SK-N-SH (cell line): ENCODE results near the gene QTRT2. TPM values are rescaled to one million over a fixed set of nuclear protein-coding genes. Genes with fewer than 3 reads are reported as not detected.

Source experiments
- CTCF ChIA-PET: fragments of 300-600, 350-600 bp; formaldehyde crosslinking; extraction: SDS; loops from one replicate; lab custom pipeline; 2021; lab: Yijun Ruan, JAX
- POLR2A ChIA-PET: fragments of 350-600 bp; sonication (Branson Sonifier 250); formaldehyde crosslinking; extraction: SDS; loops from one replicate; lab custom pipeline; 2020; ENCODE audit warnings: antibody characterized with exemption, inconsistent platforms; lab: Yijun Ruan, JAX
- DNase-seq: peaks from one replicate; pipeline ENCODE4 v3.0.0; 2012
- H2AFZ ChIP-seq: fragments of 200-600 bp; sonication (generic); 2 replicates; pipeline ENCODE4 v1.8.1; 2016; ENCODE audit warnings: antibody characterized with exemption, mild to moderate bottlenecking, low read depth
- H3F3A ChIP-seq: fragments of 200-600 bp; sonication (generic); replicated peaks from 2 replicates; pipeline ENCODE3; 2016; ENCODE audit warnings: antibody characterized with exemption, mild to moderate bottlenecking; ENCODE audit not compliant: insufficient read depth
- H3K27ac ChIP-seq, 2 experiments: fragments of 200-500 bp in 1 of 2; fragments of 200-600 bp in 1 of 2; sonication (Bioruptor generic) in 1 of 2; sonication (generic), shearing (Covaris generic) in 1 of 2; 2 replicates each; pipeline versions ENCODE4 v1.5.1 to v1.6.1; 2014 to 2016; ENCODE audit warnings: low read depth in 2 of 2, inconsistent platforms in 1 of 2, low read length in 1 of 2, mild to moderate bottlenecking in 1 of 2, mixed read lengths in 1 of 2
- H3K27me3 ChIP-seq: fragments of 200-600 bp; sonication (generic), shearing (Covaris generic); 2 replicates; pipeline ENCODE4 v1.6.1; 2016; ENCODE audit warnings: mixed run types; ENCODE audit not compliant: insufficient read depth
- H3K36me3 ChIP-seq, 2 experiments: fragments of 200-500 bp in 1 of 2; fragments of 200-600 bp in 1 of 2; sonication (Bioruptor generic) in 1 of 2; sonication (generic) in 1 of 2; replicated peaks in 1 of 2; 2 replicates each; pipeline versions ENCODE3 to v1.5.1; 2014 to 2016; ENCODE audit warnings: low read length in 1 of 2, mild to moderate bottlenecking in 1 of 2; ENCODE audit not compliant: insufficient read depth in 2 of 2, control insufficient read depth in 1 of 2
- H3K4me1 ChIP-seq, 2 experiments: fragments of 200-500 bp in 1 of 2; fragments of 200-600 bp in 1 of 2; sonication (Bioruptor generic) in 1 of 2; sonication (generic), shearing (Covaris generic) in 1 of 2; 2 replicates each; pipeline versions ENCODE4 v1.5.1 to v1.6.1; 2014 to 2016; ENCODE audit warnings: low read depth in 1 of 2, low read length in 1 of 2, mixed run types in 1 of 2; ENCODE audit not compliant: insufficient read depth in 2 of 2, control insufficient read depth in 1 of 2
- H3K4me2 ChIP-seq: fragments of 200-600 bp; sonication (generic), shearing (Covaris generic); 2 replicates; pipeline ENCODE4 v1.6.1; 2017; ENCODE audit warnings: mixed run types
- H3K4me3 ChIP-seq, 2 experiments: fragments of 200-500 bp in 1 of 2; fragments of 200-600 bp in 1 of 2; sonication (Bioruptor generic) in 1 of 2; sonication (generic), shearing (Covaris generic) in 1 of 2; 2 replicates each; pipeline versions ENCODE4 v1.5.1 to v1.8.1; 2014 to 2016; ENCODE audit warnings: low read depth in 2 of 2, inconsistent platforms in 1 of 2, low read length in 1 of 2, mild to moderate bottlenecking in 1 of 2, mixed read lengths in 1 of 2, moderate library complexity in 1 of 2
- H3K79me2 ChIP-seq: fragments of 200-600 bp; sonication (generic); 2 replicates; pipeline ENCODE4 v1.8.1; 2017; ENCODE audit warnings: mild to moderate bottlenecking; ENCODE audit not compliant: insufficient read depth
- H3K9ac ChIP-seq: fragments of 200-600 bp; sonication (generic); 2 replicates; pipeline ENCODE4 v1.6.1; 2017; ENCODE audit warnings: mixed run types
- H3K9me2 ChIP-seq: fragments of 200-600 bp; sonication (generic); 2 replicates; pipeline ENCODE4 v1.6.1; 2017; ENCODE audit warnings: mixed run types
- H3K9me3 ChIP-seq: fragments of 200-600 bp; sonication (generic); 2 replicates; pipeline ENCODE4 v1.6.1; 2017; ENCODE audit warnings: mixed run types, mild to moderate bottlenecking, moderate library complexity
- H4K20me1 ChIP-seq: fragments of 200-600 bp; sonication (generic); 2 replicates; pipeline ENCODE4 v1.6.1; 2017; ENCODE audit warnings: mild to moderate bottlenecking, mixed run types; ENCODE audit not compliant: insufficient read depth
- CHD2 ChIP-seq: fragments of 150-350 bp; IDR thresholded peaks from 2 replicates; pipeline ENCODE4 v1.6.1; 2018; ENCODE audit warnings: low read length; ENCODE audit not compliant: partially characterized antibody
- EP300 ChIP-seq, 2 experiments: IDR thresholded peaks; 2 replicates each; pipeline versions ENCODE4 v1.4.0 to v1.6.1; 2012; ENCODE audit warnings: borderline replicate concordance in 1 of 2, low read depth in 1 of 2, low read length in 1 of 2
- FOXJ3 ChIP-seq: sonication (generic); formaldehyde crosslinking; IDR thresholded peaks from 2 replicates; pipeline ENCODE4 v1.5.1; 2020; ENCODE audit warnings: mild to moderate bottlenecking, missing genetic modification reagents
- GABPA ChIP-seq: IDR thresholded peaks from 2 replicates; pipeline ENCODE4 v1.4.0; 2012; ENCODE audit warnings: low read depth, mild to moderate bottlenecking
- MEF2A ChIP-seq: IDR thresholded peaks from 2 replicates; pipeline ENCODE4 v1.4.0; 2012; ENCODE audit warnings: low read depth, borderline replicate concordance
- RCOR1 ChIP-seq: fragments of 150-350 bp; IDR thresholded peaks from 2 replicates; pipeline ENCODE4 v1.6.1; 2017; ENCODE audit warnings: antibody characterized with exemption, low read length
- RFX5 ChIP-seq: IDR thresholded peaks from 2 replicates; pipeline ENCODE4 v1.6.1; 2012; ENCODE audit warnings: mild to moderate bottlenecking, improper control_type of control experiment, low read length
- SIN3A ChIP-seq: IDR thresholded peaks from 2 replicates; pipeline ENCODE4 v1.6.1; 2012; ENCODE audit warnings: low read depth, mild to moderate bottlenecking, low read length, moderate library complexity, borderline replicate concordance
- TCF12 ChIP-seq: IDR thresholded peaks from 2 replicates; pipeline ENCODE4 v1.4.0; 2012
- TEAD4 ChIP-seq: IDR thresholded peaks from 2 replicates; pipeline ENCODE4 v1.4.0; 2012; ENCODE audit warnings: mild to moderate bottlenecking, borderline replicate concordance; ENCODE audit not compliant: insufficient read depth
- WGBS: methylation state at CpG from one replicate; pipeline ENCODE4 v1.1.6; 2017; ENCODE audit warnings: low lambda C conversion rate; 5-methylcytosine and 5-hydroxymethylcytosine counted together
- polyA plus RNA-seq, 3 experiments: library from polyadenylated mRNA; depleted of rRNA; stranded (reverse); fragments of >200 nt; gene quantifications; 2 replicates each; pipeline ENCODE4 v1.2.3, GENCODE V29; 2012
- TF ChIP-seq, protein P1 (sequence below): IDR thresholded peaks from 2 replicates; pipeline ENCODE4 v1.4.0; 2012; ENCODE audit warnings: low read depth, borderline replicate concordance
- TF ChIP-seq, protein P2 (sequence below): IDR thresholded peaks from 2 replicates; pipeline ENCODE4; 2012
- TF ChIP-seq, protein P3 (sequence below): IDR thresholded peaks from 2 replicates; pipeline ENCODE4 v1.6.1; 2012; ENCODE audit warnings: mild to moderate bottlenecking, low read depth, low read length, moderate library complexity
- TF ChIP-seq, protein P4 (sequence below): fragments of 200-600 bp; sonication (generic); IDR thresholded peaks from 2 replicates; pipeline ENCODE4 v1.6.1; 2017; ENCODE audit warnings: antibody characterized with exemption, mild to moderate bottlenecking, moderate library complexity

QTRT2 gene
- polyA plus RNA-seq, 1 of the 3 experiments (the other 2 are of a cell fraction), result 6.2 TPM

DNA sequence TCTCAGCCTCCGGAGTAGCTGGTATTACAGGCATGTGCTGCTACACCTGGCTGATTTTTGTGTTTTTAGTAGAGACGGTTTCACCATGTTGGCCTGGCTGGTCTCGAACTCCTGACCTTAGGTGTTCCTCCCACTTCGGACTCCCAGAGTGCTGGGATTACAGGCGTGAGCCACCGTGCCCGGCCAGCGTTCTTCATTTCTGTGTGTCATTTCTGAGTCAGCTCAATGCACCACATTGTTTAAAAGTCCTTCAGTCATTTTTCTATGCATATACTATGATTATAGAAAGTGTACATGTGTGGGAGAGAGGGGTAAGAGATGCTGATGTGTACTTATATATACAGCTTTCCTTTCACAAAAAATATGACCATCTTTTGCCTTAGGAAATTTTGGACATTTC is 2.1 kb downstream of the QTRT2 start:
- Histone ChIP-seq H3K27me3 (no peaks in the 10 kb centered on the region), H3F3A (peaks cover 5% of the 10 kb centered on the region), H3K27ac (no peak overlapping the region), H3K36me3 (peaks cover 7 to 8% of the 10 kb centered on the region in 2 experiments), H3K4me2 (peak overlapping the region; percentile 79), H3K9me3 (no peaks in the 10 kb centered on the region), H2AFZ (no peak overlapping the region), H3K79me2 (peaks cover 81% of the 10 kb centered on the region), H3K4me1 (peaks cover 7 to 10% of the 10 kb centered on the region in 2 experiments; a peak in 3 of 4 replicates), H3K9me2 (no peaks in the 10 kb centered on the region), H3K9ac (no peak overlapping the region), H4K20me1 (no peaks in the 10 kb centered on the region), H3K4me3 (no peak overlapping the region)
- TF ChIP-seq RCOR1 (no peak), EP300 (IDR thresholded peaks at IDR 0.05; ENCODE audit: borderline replicate concordance in 1 of 2, low read depth in 1 of 2, low read length in 1 of 2) (no peak), GABPA (no peak), SIN3A (no peak), RFX5 (no peak), CHD2 (no peak), MEF2A (no peak), TCF12 (no peak), FOXJ3 (no peak), TEAD4 (no peak)
- TF ChIP-seq, protein P1, sequence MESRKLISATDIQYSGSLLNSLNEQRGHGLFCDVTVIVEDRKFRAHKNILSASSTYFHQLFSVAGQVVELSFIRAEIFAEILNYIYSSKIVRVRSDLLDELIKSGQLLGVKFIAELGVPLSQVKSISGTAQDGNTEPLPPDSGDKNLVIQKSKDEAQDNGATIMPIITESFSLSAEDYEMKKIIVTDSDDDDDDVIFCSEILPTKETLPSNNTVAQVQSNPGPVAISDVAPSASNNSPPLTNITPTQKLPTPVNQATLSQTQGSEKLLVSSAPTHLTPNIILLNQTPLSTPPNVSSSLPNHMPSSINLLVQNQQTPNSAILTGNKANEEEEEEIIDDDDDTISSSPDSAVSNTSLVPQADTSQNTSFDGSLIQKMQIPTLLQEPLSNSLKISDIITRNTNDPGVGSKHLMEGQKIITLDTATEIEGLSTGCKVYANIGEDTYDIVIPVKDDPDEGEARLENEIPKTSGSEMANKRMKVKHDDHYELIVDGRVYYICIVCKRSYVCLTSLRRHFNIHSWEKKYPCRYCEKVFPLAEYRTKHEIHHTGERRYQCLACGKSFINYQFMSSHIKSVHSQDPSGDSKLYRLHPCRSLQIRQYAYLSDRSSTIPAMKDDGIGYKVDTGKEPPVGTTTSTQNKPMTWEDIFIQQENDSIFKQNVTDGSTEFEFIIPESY, result no peak
- TF ChIP-seq, protein P2, sequence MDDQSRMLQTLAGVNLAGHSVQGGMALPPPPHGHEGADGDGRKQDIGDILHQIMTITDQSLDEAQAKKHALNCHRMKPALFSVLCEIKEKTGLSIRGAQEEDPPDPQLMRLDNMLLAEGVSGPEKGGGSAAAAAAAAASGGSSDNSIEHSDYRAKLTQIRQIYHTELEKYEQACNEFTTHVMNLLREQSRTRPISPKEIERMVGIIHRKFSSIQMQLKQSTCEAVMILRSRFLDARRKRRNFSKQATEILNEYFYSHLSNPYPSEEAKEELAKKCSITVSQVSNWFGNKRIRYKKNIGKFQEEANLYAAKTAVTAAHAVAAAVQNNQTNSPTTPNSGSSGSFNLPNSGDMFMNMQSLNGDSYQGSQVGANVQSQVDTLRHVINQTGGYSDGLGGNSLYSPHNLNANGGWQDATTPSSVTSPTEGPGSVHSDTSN, result no peak
- TF ChIP-seq, protein P3, sequence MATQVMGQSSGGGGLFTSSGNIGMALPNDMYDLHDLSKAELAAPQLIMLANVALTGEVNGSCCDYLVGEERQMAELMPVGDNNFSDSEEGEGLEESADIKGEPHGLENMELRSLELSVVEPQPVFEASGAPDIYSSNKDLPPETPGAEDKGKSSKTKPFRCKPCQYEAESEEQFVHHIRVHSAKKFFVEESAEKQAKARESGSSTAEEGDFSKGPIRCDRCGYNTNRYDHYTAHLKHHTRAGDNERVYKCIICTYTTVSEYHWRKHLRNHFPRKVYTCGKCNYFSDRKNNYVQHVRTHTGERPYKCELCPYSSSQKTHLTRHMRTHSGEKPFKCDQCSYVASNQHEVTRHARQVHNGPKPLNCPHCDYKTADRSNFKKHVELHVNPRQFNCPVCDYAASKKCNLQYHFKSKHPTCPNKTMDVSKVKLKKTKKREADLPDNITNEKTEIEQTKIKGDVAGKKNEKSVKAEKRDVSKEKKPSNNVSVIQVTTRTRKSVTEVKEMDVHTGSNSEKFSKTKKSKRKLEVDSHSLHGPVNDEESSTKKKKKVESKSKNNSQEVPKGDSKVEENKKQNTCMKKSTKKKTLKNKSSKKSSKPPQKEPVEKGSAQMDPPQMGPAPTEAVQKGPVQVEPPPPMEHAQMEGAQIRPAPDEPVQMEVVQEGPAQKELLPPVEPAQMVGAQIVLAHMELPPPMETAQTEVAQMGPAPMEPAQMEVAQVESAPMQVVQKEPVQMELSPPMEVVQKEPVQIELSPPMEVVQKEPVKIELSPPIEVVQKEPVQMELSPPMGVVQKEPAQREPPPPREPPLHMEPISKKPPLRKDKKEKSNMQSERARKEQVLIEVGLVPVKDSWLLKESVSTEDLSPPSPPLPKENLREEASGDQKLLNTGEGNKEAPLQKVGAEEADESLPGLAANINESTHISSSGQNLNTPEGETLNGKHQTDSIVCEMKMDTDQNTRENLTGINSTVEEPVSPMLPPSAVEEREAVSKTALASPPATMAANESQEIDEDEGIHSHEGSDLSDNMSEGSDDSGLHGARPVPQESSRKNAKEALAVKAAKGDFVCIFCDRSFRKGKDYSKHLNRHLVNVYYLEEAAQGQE, result no peak
- TF ChIP-seq, protein P4, sequence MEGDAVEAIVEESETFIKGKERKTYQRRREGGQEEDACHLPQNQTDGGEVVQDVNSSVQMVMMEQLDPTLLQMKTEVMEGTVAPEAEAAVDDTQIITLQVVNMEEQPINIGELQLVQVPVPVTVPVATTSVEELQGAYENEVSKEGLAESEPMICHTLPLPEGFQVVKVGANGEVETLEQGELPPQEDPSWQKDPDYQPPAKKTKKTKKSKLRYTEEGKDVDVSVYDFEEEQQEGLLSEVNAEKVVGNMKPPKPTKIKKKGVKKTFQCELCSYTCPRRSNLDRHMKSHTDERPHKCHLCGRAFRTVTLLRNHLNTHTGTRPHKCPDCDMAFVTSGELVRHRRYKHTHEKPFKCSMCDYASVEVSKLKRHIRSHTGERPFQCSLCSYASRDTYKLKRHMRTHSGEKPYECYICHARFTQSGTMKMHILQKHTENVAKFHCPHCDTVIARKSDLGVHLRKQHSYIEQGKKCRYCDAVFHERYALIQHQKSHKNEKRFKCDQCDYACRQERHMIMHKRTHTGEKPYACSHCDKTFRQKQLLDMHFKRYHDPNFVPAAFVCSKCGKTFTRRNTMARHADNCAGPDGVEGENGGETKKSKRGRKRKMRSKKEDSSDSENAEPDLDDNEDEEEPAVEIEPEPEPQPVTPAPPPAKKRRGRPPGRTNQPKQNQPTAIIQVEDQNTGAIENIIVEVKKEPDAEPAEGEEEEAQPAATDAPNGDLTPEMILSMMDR, result no peak
- WGBS, result 85% methylated on average over 8 of the region's 8 CpGs
- CTCF ChIA-PET, result no interaction called here
- POLR2A ChIA-PET, result interaction anchor here (0.6 kb wide), 1 partner anchor 329 kb away, joined by 3 read pairs; no protein-coding TSS in a partner anchor
- DNase-seq, result no peak
